GM23338 (cell line): ENCODE results near the gene SNTB2. TPM values are rescaled to one million over a fixed set of nuclear protein-coding genes. Genes with fewer than 3 reads are reported as not detected.

ENCODE experiments used
- ATAC-seq: fragments of 200-7000 bp; cut with Tn5 transposase; 3 replicates; pipeline ENCODE4 v1.9.1; 2020
- DNase-seq: peaks from one replicate; pipeline ENCODE4 v3.0.0-alpha.2; 2015; ENCODE audit warnings: low spot score
- H2AFZ ChIP-seq: fragments of 200-600 bp; sonication (generic); 2 replicates; pipeline ENCODE4 v1.8.0; 2016; ENCODE audit warnings: antibody characterized with exemption, mild to moderate bottlenecking, moderate library complexity
- H3F3A ChIP-seq: fragments of 200-600 bp; sonication (generic); replicated peaks from 2 replicates; pipeline ENCODE4 v1.8.0; 2017; ENCODE audit warnings: antibody characterized with exemption, mixed run types, low read depth
- H3K27ac ChIP-seq: fragments of 200-600 bp; sonication (generic); 2 replicates; pipeline ENCODE4 v1.6.1; 2016; ENCODE audit warnings: low read depth
- H3K27me3 ChIP-seq: fragments of 200-600 bp; sonication (generic); 2 replicates; pipeline ENCODE4 v1.8.0; 2016; ENCODE audit warnings: mild to moderate bottlenecking, mixed run types, moderate library complexity; ENCODE audit not compliant: insufficient read depth
- H3K36me3 ChIP-seq: fragments of 200-600 bp; sonication (generic); 2 replicates; pipeline ENCODE4 v1.8.0; 2016; ENCODE audit warnings: mild to moderate bottlenecking; ENCODE audit not compliant: insufficient read depth
- H3K4me1 ChIP-seq: fragments of 200-600 bp; sonication (generic); 2 replicates; pipeline ENCODE4 v1.8.0; 2016; ENCODE audit warnings: mild to moderate bottlenecking, moderate library complexity; ENCODE audit not compliant: insufficient read depth
- H3K4me2 ChIP-seq: fragments of 200-600 bp; sonication (generic); 2 replicates; pipeline ENCODE4 v1.7.1; 2017; ENCODE audit warnings: mixed run types
- H3K4me3 ChIP-seq: fragments of 200-600 bp; sonication (generic); 2 replicates; pipeline ENCODE4 v1.6.1; 2016; ENCODE audit warnings: mixed run types
- H3K79me2 ChIP-seq: fragments of 200-600 bp; sonication (generic); replicated peaks from 2 replicates; pipeline ENCODE4 v1.8.0; 2017; ENCODE audit warnings: mild to moderate bottlenecking; ENCODE audit not compliant: insufficient read depth
- H3K9me2 ChIP-seq: fragments of 200-600 bp; sonication (generic); 2 replicates; pipeline ENCODE4 v1.8.0; 2017; ENCODE audit not compliant: insufficient read depth
- H4K20me1 ChIP-seq: fragments of 200-600 bp; sonication (generic); replicated peaks from 2 replicates; pipeline ENCODE4 v1.8.0; 2017; ENCODE audit warnings: mild to moderate bottlenecking; ENCODE audit not compliant: insufficient read depth
- H3K27ac Mint-ChIP-seq: 2 replicates; pipeline ENCODE4 v1.8.0; 2020; ENCODE audit warnings: inconsistent platforms, mild to moderate bottlenecking, moderate library complexity, mixed read lengths
- H3K27me3 Mint-ChIP-seq: 3 replicates; pipeline ENCODE4 v1.8.0; 2022; ENCODE audit warnings: low read depth, mild to moderate bottlenecking, moderate library complexity, mixed read lengths, inconsistent platforms; ENCODE audit not compliant: insufficient read depth, poor library complexity
- H3K36me3 Mint-ChIP-seq: 3 replicates; pipeline ENCODE4 v1.8.0; 2021; ENCODE audit warnings: low read depth, mild to moderate bottlenecking, inconsistent platforms, moderate library complexity, mixed read lengths
- H3K4me1 Mint-ChIP-seq: 3 replicates; pipeline ENCODE4 v1.8.0; 2020; ENCODE audit warnings: mild to moderate bottlenecking, inconsistent platforms, mixed read lengths
- H3K4me3 Mint-ChIP-seq: 3 replicates; pipeline ENCODE4 v1.8.0; 2021; ENCODE audit warnings: moderate library complexity, mild to moderate bottlenecking, inconsistent platforms, mixed read lengths
- H3K9me3 Mint-ChIP-seq: 3 replicates; pipeline ENCODE4 v1.8.0; 2020; ENCODE audit warnings: moderate library complexity, mild to moderate bottlenecking, inconsistent platforms, mixed read lengths
- CREB1 ChIP-seq: fragments of 250-450 bp; sonication (Bioruptor Pico); IDR thresholded peaks from 2 replicates; pipeline ENCODE4 v1.5.0; 2020; ENCODE audit warnings: low read depth, mild to moderate bottlenecking, moderate library complexity
- STAT1 ChIP-seq: IDR thresholded peaks from one replicate; pipeline ENCODE4 v1.6.1; 2016; ENCODE audit warnings: antibody characterized with exemption; ENCODE audit not compliant: unreplicated experiment
- polyA plus RNA-seq: library from polyadenylated mRNA; unstranded; fragments of >200 nt; fragmentation: Nextera tagmentation; extraction: Ambion mirVana; gene quantifications from 2 replicates; pipeline ENCODE4 v1.2.1, GENCODE V29; 2016
- total RNA-seq: library from RNA; depleted of rRNA; stranded (reverse); fragments of >200 nt; shearing (Covaris generic); gene quantifications from 2 replicates; pipeline ENCODE4 v1.2.3, GENCODE V29; 2014
- TF ChIP-seq, protein P1 (sequence below), 2 experiments: fragments of 200-600 bp in 1 of 2; sonication (generic) in 1 of 2; conservative IDR thresholded peaks; 2 replicates each; pipeline versions ENCODE4 v1.5.1 to v1.6.1; 2016 to 2017; ENCODE audit warnings: antibody characterized with exemption in 2 of 2, low read depth in 2 of 2, mild to moderate bottlenecking in 2 of 2, moderate library complexity in 1 of 2
- TF ChIP-seq, protein P2 (sequence below): IDR thresholded peaks from one replicate; pipeline ENCODE4 v1.6.1; 2018; ENCODE audit warnings: antibody characterized with exemption; ENCODE audit not compliant: unreplicated experiment
- TF ChIP-seq, protein P3 (sequence below): IDR thresholded peaks from 2 replicates; pipeline ENCODE4 v1.6.1; 2016; ENCODE audit warnings: antibody characterized with exemption

SNTB2 gene
- total and polyA plus RNA-seq, 2 experiments from 2014 or later: 4.8 to 42.7 TPM

DNA sequence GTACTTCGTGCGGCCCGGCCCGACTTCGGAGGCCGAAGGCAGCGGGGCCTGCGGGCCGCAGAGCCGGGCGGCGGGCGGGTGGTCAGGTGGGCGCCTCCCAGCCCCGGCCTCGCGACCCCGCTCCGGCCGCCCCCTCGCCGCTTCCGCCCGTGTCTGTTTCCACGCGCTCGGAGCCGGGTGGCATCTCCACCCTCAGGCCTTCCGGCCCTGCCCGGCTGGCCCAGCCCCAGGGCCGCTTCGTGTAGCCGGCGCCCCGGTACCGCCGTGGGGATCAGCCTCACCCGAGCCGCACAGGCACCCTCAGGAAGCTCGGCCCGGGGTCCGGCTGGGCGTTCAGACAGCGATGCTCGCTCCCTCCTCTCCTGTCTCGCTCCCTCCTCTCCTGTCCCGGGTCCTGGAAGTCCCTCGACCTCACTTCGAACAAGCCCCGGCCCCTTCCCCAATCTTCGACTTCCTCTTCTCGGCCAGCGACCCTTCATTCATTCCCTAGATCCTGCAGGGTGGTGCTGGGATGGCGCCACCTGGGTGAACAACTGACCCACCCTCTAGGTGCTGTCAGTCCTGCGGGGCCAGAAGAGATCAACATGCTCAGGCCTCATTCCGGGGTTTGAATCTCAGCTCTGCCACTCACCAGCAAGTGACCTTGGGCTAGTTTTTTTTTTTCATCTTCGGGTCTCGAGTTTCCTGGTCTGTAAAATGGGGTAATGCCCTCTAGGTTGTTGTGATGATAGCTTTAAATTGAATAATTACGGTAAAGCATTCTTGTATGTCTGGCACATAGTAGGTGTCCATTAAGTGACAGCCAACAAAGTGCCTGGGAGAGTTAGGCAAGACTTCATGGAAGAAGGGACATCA is 124.8 kb downstream of the SNTB2 start:
- TF ChIP-seq, protein P1, sequence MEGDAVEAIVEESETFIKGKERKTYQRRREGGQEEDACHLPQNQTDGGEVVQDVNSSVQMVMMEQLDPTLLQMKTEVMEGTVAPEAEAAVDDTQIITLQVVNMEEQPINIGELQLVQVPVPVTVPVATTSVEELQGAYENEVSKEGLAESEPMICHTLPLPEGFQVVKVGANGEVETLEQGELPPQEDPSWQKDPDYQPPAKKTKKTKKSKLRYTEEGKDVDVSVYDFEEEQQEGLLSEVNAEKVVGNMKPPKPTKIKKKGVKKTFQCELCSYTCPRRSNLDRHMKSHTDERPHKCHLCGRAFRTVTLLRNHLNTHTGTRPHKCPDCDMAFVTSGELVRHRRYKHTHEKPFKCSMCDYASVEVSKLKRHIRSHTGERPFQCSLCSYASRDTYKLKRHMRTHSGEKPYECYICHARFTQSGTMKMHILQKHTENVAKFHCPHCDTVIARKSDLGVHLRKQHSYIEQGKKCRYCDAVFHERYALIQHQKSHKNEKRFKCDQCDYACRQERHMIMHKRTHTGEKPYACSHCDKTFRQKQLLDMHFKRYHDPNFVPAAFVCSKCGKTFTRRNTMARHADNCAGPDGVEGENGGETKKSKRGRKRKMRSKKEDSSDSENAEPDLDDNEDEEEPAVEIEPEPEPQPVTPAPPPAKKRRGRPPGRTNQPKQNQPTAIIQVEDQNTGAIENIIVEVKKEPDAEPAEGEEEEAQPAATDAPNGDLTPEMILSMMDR (conservative IDR thresholded peaks at IDR 0.05; ENCODE audit: low read depth in 2 of 2): peak; percentile 23 to 60; a peak in 2 of 4 replicates
- no peak for TF ChIP-seq CREB1 (CRISPR knock-in tag)
- H3K36me3 Mint-ChIP-seq: peaks cover 20% of the 10 kb centered on the region
- H3K4me1 Mint-ChIP-seq: peaks cover 5% of the 10 kb centered on the region
- Histone ChIP-seq H2AFZ (peak overlapping the region; percentile 80), H3K36me3 (no peaks in the 10 kb centered on the region; the same call in 1 of the 2 replicates), H3K4me1 (0 out of 2 replicates have a peak, but pooled peaks cover 3% of the 10 kb centered on the region), H3K27ac (no peak overlapping the region), H3K27me3 (no peaks in the 10 kb centered on the region), H3F3A (peaks cover 5% of the 10 kb centered on the region; the same call in 1 of the 2 replicates), H4K20me1 (peaks cover 18% of the 10 kb centered on the region), H3K9me2 (no peaks in the 10 kb centered on the region), H3K4me2 (peak overlapping the region; percentile 92), H3K79me2 (peaks cover 26% of the 10 kb centered on the region), H3K4me3 (peak overlapping the region; percentile 89)
- peaks cover 11% of the 10 kb centered on the region for H3K27me3 Mint-ChIP-seq
- DNase-seq (peak; percentile 75), ATAC-seq (peak; percentile 70)
- H3K9me3 Mint-ChIP-seq: no peaks in the 10 kb centered on the region
- H3K4me3 Mint-ChIP-seq: peak overlapping the region; percentile 98
- H3K27ac Mint-ChIP-seq: peak overlapping the region; percentile 49; the same call in 1 of the 2 replicates

DNA sequence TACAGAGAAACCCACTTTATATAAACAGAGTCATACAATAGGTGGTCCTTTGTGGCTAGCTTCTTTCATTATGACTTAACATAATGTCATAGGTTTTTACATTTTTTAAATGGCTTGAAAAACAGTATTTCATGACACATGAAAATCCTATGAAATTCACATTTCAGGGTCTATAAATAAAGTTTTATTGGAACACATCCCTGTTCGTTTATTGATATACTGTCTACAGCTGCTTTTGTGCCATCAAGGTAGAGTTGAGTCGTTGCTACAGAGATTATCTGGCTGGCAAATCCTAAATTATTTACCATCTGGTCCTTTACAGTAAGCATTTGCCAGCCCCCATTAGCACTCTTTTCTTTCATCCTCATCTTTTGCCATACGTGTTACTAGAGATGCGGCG is 126.5 kb downstream of the SNTB2 start:
- Histone ChIP-seq H3K9me2 (no peaks in the 10 kb centered on the region), H3K27me3 (no peaks in the 10 kb centered on the region), H3K4me3 (no peak overlapping the region), H3K4me2 (no peak overlapping the region), H3K36me3 (no peaks in the 10 kb centered on the region; the same call in 1 of the 2 replicates), H4K20me1 (peaks cover 18% of the 10 kb centered on the region), H3K4me1 (0 out of 2 replicates have a peak, but pooled peaks cover 3% of the 10 kb centered on the region), H3F3A (peaks cover 5% of the 10 kb centered on the region; the same call in 1 of the 2 replicates), H3K79me2 (peaks cover 26% of the 10 kb centered on the region), H2AFZ (no peak overlapping the region), H3K27ac (no peak overlapping the region)
- H3K4me3 Mint-ChIP-seq: no peak overlapping the region
- H3K4me1 Mint-ChIP-seq: peaks cover 5% of the 10 kb centered on the region
- ATAC-seq (no peak), DNase-seq (no peak)
- no peak overlapping the region for H3K27ac Mint-ChIP-seq
- no peaks in the 10 kb centered on the region for H3K9me3 Mint-ChIP-seq
- H3K27me3 Mint-ChIP-seq: peaks cover 11% of the 10 kb centered on the region
- H3K36me3 Mint-ChIP-seq: peaks cover 32% of the 10 kb centered on the region
- TF ChIP-seq, protein P1 (conservative IDR thresholded peaks at IDR 0.05; ENCODE audit: low read depth in 2 of 2): no peak
- TF ChIP-seq, protein P2, sequence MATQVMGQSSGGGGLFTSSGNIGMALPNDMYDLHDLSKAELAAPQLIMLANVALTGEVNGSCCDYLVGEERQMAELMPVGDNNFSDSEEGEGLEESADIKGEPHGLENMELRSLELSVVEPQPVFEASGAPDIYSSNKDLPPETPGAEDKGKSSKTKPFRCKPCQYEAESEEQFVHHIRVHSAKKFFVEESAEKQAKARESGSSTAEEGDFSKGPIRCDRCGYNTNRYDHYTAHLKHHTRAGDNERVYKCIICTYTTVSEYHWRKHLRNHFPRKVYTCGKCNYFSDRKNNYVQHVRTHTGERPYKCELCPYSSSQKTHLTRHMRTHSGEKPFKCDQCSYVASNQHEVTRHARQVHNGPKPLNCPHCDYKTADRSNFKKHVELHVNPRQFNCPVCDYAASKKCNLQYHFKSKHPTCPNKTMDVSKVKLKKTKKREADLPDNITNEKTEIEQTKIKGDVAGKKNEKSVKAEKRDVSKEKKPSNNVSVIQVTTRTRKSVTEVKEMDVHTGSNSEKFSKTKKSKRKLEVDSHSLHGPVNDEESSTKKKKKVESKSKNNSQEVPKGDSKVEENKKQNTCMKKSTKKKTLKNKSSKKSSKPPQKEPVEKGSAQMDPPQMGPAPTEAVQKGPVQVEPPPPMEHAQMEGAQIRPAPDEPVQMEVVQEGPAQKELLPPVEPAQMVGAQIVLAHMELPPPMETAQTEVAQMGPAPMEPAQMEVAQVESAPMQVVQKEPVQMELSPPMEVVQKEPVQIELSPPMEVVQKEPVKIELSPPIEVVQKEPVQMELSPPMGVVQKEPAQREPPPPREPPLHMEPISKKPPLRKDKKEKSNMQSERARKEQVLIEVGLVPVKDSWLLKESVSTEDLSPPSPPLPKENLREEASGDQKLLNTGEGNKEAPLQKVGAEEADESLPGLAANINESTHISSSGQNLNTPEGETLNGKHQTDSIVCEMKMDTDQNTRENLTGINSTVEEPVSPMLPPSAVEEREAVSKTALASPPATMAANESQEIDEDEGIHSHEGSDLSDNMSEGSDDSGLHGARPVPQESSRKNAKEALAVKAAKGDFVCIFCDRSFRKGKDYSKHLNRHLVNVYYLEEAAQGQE: no peak
- TF ChIP-seq, protein P3, sequence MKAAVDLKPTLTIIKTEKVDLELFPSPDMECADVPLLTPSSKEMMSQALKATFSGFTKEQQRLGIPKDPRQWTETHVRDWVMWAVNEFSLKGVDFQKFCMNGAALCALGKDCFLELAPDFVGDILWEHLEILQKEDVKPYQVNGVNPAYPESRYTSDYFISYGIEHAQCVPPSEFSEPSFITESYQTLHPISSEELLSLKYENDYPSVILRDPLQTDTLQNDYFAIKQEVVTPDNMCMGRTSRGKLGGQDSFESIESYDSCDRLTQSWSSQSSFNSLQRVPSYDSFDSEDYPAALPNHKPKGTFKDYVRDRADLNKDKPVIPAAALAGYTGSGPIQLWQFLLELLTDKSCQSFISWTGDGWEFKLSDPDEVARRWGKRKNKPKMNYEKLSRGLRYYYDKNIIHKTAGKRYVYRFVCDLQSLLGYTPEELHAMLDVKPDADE: no peak
- TF ChIP-seq STAT1 (no peak), CREB1 (CRISPR knock-in tag) (no peak)
